Heart right ventricle (tissue), 16 donors: Measurements from ENCODE around the gene CTR9. TPM values are rescaled to one million over a fixed set of nuclear protein-coding genes. Genes with fewer than 3 reads are reported as not detected.

Experiments
- ATAC-seq, 8 donors: fragments of 200-7000 bp; cut with Tn5 transposase; one replicate each; pipeline ENCODE4 v1.9.1; 2020; ENCODE audit warnings: mild to moderate bottlenecking in 8 of 8, moderate library complexity in 8 of 8, moderate number of reproducible peaks in 1 of 8
- DNase-seq, 2 donors: peaks; one replicate each; pipeline ENCODE4 v3.0.0-alpha.2; 2020
- H3K27ac ChIP-seq, 10 donors: fragments of 200-600 bp; sonication (generic) in 2 of 10; one replicate each; pipeline versions ENCODE4 v1.5.0 to v1.8.0; 2020 to 2022; ENCODE audit warnings: mild to moderate bottlenecking in 3 of 10
- H3K27me3 ChIP-seq, 7 donors: fragments of 200-600 bp; one replicate each; pipeline ENCODE4 v1.8.0; 2021 to 2022; ENCODE audit warnings: mild to moderate bottlenecking in 2 of 7
- H3K36me3 ChIP-seq, 9 donors: fragments of 200-600 bp; sonication (generic) in 1 of 9; one replicate each; pipeline versions ENCODE4 v1.5.0 to v1.8.0; 2020 to 2022; ENCODE audit warnings: mild to moderate bottlenecking in 2 of 9
- H3K4me1 ChIP-seq, 9 donors: fragments of 200-600 bp; sonication (generic) in 1 of 9; one replicate each; pipeline versions ENCODE4 v1.5.0 to v1.8.0; 2020 to 2022; ENCODE audit warnings: mild to moderate bottlenecking in 4 of 9
- H3K4me3 ChIP-seq, 10 donors: fragments of 200-600 bp; sonication (generic) in 2 of 10; one replicate each; pipeline versions ENCODE4 v1.5.0 to v1.8.0; 2020 to 2022; ENCODE audit warnings: mild to moderate bottlenecking in 7 of 10, moderate library complexity in 2 of 10
- H3K9me3 ChIP-seq, 11 donors: fragments of 200-600 bp in 10 of 11; sonication (generic) in 2 of 11; one replicate each; pipeline versions ENCODE4 v1.5.0 to v1.8.0; 2013 to 2022; ENCODE audit warnings: mild to moderate bottlenecking in 2 of 11, control low read depth in 1 of 11, moderate library complexity in 1 of 11
- CTCF ChIP-seq, 9 donors: fragments of 200-600 bp; sonication (generic) in 2 of 9; IDR thresholded peaks; one replicate each; pipeline versions ENCODE4 v1.5.0 to v1.8.0; 2021 to 2022; ENCODE audit warnings: antibody characterized with exemption in 9 of 9, mild to moderate bottlenecking in 5 of 9, moderate library complexity in 1 of 9
- WGBS, 2 donors: extraction: QIAGEN DNeasy Blood & Tissue Kit; methylation state at CpG; one replicate each; pipeline ENCODE4 v1.1.7; 2013; ENCODE audit warnings: inconsistent platforms in 1 of 2; 5-methylcytosine and 5-hydroxymethylcytosine counted together
- intact Hi-C, 10 donors: fragments of 100-400 bp; cut with DNase I; formaldehyde crosslinking; loops; one replicate each; pipeline versions ENCODE4 v1.11.1 to v1.14.2; 2022
- polyA plus RNA-seq, 2 donors: library from polyadenylated mRNA; stranded (reverse); fragments of 200-250 nt; gene quantifications; one replicate each; pipeline ENCODE4 v1.2.3, GENCODE V29; 2013
- total RNA-seq, 10 donors: library from RNA; stranded (reverse); fragmentation: NEBNext Ultra II Directional in 3 of 10; extraction: Animal tissue kit (Norgen Biotek cat#: 25700) in 3 of 10; gene quantifications; one replicate each; pipeline versions ENCODE4 v1.2.1 to v1.2.4, GENCODE V29; 2021 to 2023
- donor health status: Arrhythmogenic right ventricular cardiomyopathy.
- donor health status: ischemic (EF 13 %, LVEDD 7.1; RV severe dilation, severe dysfunction).
- donor health status: healthy with polysubstance abuse.
- donor health status: DM: no; HTN: yes; CAD: no.
- donor health status: DM: no; HTN: no; CAD: no.
- donor health status: ischemic (EF 25% LVEDD 6.9; RV normal size, moderate dysfunction).
- donor health status: ischemic (EF 25% LVEDD 5.7; RV mildly dilated, moderate dysfunction).
- donor health status: healthy.
- donor health status: DM: yes; HTN: yes; CAD: no.
- donor health status: Ischemic cardiomyopathy.
- donor health status: ischemic (EF 35%, LVEDD 5.7; RV mildly dilated, moderate dysfunction).
- donor health status: nonischemic (EF 11% LVEDD 7.7; RV severe dilation, severe dysfunction).
- donor health status: DM: yes; HTN: yes; CAD: no.
- donor health status: PGD.
- donor health status: ischemic (EF 29% LVEDD 5.4; RV normal size, mild dysfunction).
- donor health status: nonischemic (EF 23%, LVEDD 6.1; RV moderate dilation, normal function).

CTR9 gene
- total and polyA plus RNA-seq, 12 donors = 10.4 to 34.8 (median 23.1) TPM

GRCh38 chr11:10727146-10727851, 23.7 kb upstream of the CTR9 start:
- Histone ChIP-seq H3K36me3 (no peaks in the 10 kb centered on the region), H3K4me3 (no peak overlapping the region), H3K27me3 (peaks cover 0 to 29% (median 0%) of the 10 kb centered on the region in 7 donors), H3K4me1 (peaks cover 0 to 19% (median 0%) of the 10 kb centered on the region in 9 donors), H3K27ac (no peak overlapping the region), H3K9me3 (peaks cover 0 to 12% (median 0%) of the 10 kb centered on the region in 11 donors)
- WGBS, 2 donors = 80 to 88% methylated on average over 4 of the region's 4 CpGs
- ATAC-seq (no peak), DNase-seq (no peak)
- no peak for TF ChIP-seq CTCF (IDR thresholded peaks at IDR 0.05)
- intact Hi-C loops = no loop called here

DNA sequence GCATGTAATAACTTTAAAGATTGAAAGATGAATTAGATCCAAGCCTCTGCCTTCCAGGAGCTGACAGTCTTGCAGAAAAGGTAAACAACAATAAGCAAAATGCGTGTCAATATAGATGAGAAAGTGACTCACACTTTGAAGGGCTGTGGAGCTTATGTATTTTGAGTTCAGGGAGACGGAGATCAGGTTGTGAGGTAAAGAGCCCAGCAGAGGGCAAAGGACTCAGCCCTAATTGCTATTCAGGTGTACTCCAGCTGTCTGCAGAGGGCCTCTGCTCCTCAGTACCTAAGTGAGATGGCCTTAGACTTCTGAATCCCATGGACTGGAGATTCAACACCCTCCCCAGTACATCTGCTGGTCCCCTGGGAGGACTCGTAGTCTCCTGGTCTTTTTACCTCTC, 22.9 kb upstream of the CTR9 start:
- H3K4me3 ChIP-seq = no peak overlapping the region
- peaks cover 0 to 14% (median 0%) of the 10 kb centered on the region in 11 donors for H3K9me3 ChIP-seq
- no peak overlapping the region for H3K27ac ChIP-seq
- no peak for DNase-seq
- peaks cover 0 to 19% (median 0%) of the 10 kb centered on the region in 9 donors for H3K4me1 ChIP-seq
- no peak for TF ChIP-seq CTCF (IDR thresholded peaks at IDR 0.05)
- WGBS, 2 donors = 90% methylated on average over 3 of the region's 3 CpGs
- intact Hi-C loops = no loop called here
- ATAC-seq = no peak
- H3K27me3 ChIP-seq = peaks cover 0 to 20% (median 0%) of the 10 kb centered on the region in 7 donors
- no peaks in the 10 kb centered on the region for H3K36me3 ChIP-seq

DNA sequence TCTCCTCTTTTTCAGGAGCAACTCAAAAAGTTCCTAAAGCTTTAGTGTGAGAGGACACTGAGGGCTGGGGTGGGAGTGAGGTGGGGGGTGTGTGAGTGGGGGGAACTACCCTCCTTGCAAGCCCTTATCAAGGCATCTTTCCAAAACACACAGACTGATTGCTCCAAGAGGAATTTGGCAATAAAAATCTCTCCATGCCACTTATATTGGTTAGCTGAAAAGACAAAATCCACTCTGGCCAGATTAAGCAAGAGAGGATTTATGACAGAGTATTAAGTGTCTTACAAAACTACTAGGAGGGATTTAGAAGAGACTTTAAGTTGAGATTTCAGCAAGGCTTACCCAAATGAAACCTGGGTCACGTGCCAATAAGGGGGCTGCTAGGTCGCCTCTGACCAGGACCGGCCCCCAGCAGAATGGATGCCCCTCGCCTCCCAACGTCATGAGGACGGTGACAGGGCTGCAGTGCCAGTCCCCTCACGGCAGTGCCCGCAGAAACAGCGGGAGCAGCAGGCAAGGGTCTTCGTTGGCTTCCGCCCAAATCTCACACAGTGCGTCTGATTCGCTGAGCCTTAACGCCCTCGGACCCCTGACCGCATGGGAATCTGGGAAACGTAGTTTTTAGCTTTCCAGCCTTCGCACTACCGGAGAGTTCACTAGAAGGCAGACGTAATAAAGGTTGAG, 22.1 kb upstream of the CTR9 start:
- intact Hi-C loops = no loop called here
- Histone ChIP-seq H3K27ac (no peak overlapping the region), H3K4me1 (peaks cover 0 to 19% (median 0%) of the 10 kb centered on the region in 9 donors), H3K27me3 (peaks cover 0 to 19% (median 0%) of the 10 kb centered on the region in 7 donors), H3K9me3 (peaks cover 0 to 14% (median 0%) of the 10 kb centered on the region in 11 donors), H3K36me3 (no peaks in the 10 kb centered on the region), H3K4me3 (no peak overlapping the region)
- no peak for ATAC-seq
- TF ChIP-seq CTCF (IDR thresholded peaks at IDR 0.05) = no peak
- 35 to 48% methylated on average over 20 of the region's 20 CpGs for WGBS, 2 donors
- DNase-seq = no peak

DNA sequence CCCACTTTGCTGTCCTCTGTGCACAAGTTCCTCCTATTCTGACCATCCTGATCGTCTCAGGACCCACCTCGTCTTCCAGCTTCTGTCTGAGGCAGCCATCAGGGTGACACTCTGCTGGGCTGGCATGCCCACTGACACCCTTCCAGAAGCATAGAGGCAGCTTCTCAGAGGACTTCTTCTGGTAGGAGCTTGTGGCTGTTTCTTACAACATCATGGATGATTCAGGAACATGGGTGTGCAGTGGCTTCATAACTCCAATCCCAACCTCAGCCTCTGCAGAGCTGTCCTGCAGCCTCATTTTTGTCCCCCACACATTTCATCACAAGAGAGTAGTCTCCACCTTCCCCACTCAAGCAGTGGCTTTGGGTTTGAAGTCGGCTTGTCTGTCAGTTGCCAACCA, 20.9 kb upstream of the CTR9 start:
- Histone ChIP-seq H3K27me3 (peaks cover 0 to 19% (median 0%) of the 10 kb centered on the region in 7 donors), H3K4me1 (peaks cover 0 to 16% (median 0%) of the 10 kb centered on the region in 9 donors), H3K36me3 (no peaks in the 10 kb centered on the region), H3K27ac (no peak overlapping the region), H3K4me3 (no peak overlapping the region), H3K9me3 (peaks cover 0 to 14% (median 0%) of the 10 kb centered on the region in 11 donors)
- 94 to 97% methylated on average over 3 of the region's 3 CpGs for WGBS, 2 donors
- intact Hi-C loops = loop anchor here in 9 of 10 donors (5.0 to 10.0 kb wide), 6 partner anchors 75 to 975 kb away; partner anchors contain the start of gene RNF141 (in 2 of the 9)
- TF ChIP-seq CTCF (IDR thresholded peaks at IDR 0.05) = no peak
- no peak for ATAC-seq
- DNase-seq = no peak
